ENCODE measurements around the gene EHD2. TPM values are rescaled to one million over a fixed set of nuclear protein-coding genes. Genes with fewer than 3 reads are reported as not detected.
"Not testable (repeated sequence)": the region's sequence is repeated elsewhere in the genome, so short reads cannot be mapped to it uniquely, and the experiment has no call there.

The EHD2 gene
- total RNA-seq, 1 experiment from 2014 or later = 2.9 TPM

DNA sequence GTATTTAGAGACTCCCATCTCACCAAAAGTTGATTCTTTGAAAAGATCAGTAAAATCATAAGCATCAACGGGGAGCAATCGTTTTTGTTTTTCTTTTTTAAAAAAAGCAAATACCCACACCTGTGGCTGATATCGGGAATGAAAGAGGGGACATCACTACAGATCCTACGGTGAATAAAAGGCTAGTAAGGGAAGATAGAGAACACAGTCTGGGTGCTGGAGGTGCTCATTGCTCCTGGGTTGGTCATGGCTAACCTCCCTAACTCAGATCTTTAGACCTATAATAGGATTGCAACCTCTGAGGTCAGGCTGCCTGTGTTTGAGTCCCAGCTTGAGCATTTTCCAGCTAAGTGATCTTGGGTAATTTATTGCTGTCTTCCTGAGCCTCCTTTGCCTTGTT is 1.1 kb downstream of the EHD2 start:
- Histone ChIP-seq H3K9me3 (ENCODE audit: low read depth, low read length, poor library complexity, severe bottlenecking) (peaks cover 3% of the 10 kb centered on the region), H3K36me3 (ENCODE audit: insufficient read depth, low read length, poor library complexity, severe bottlenecking) (no peaks in the 10 kb centered on the region), H3K27me3 (replicated peaks; ENCODE audit: insufficient read depth, low read depth, low read length, poor library complexity) (no peaks in the 10 kb centered on the region), H3K27ac (ENCODE audit: low read depth, low read length, poor library complexity, severe bottlenecking) (no peak overlapping the region), H3K4me3 (ENCODE audit: low read depth, low read length, poor library complexity, severe bottlenecking) (no peak overlapping the region), H3K4me1 (ENCODE audit: insufficient read depth, low read length, poor library complexity, severe bottlenecking) (peaks cover 4% of the 10 kb centered on the region)
- POLR2A ChIA-PET (ENCODE audit: low non-redundant PET) = no interaction called here
- DNase-seq (ENCODE audit: low spot score) = no peak
- BruUV-seq (replicated peaks) = no TSS peak
- CTCF ChIA-PET = no interaction called here
- intact Hi-C loops (cut with micrococcal nuclease; ENCODE audit: unreplicated experiment) = loop anchor here (5.0 kb wide), 1 partner anchor 73 kb away; no protein-coding TSS in a partner anchor
- TF ChIP-seq CTCF (conservative IDR thresholded peaks at IDR 0.05; ENCODE audit: low read depth, low read length) (no peak), EZH2 (IDR thresholded peaks at IDR 0.05; ENCODE audit: borderline replicate concordance, low read depth, low read length, poor library complexity, severe bottlenecking) (no peak)

DNA sequence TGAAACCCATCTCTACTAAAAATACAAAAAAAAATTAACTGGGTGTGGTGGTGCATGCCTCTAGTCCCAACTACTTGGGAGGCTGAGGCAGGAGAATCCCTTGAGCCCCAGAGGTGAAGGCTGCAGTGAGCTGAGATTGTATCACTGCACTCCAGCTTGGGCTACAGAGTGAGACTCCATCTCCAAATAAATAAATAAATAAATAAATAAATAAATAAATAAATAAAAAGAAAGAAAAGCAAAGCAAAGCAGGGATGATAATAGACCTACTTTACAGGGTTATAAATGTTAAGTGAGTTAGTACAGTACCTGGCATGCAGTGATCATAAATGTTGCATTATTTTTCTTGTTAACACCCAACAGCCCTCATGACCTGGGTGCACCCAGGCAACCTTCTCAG is 1.6 kb downstream of the EHD2 start:
- H3K4me3 ChIP-seq (ENCODE audit: low read depth, low read length, poor library complexity, severe bottlenecking); H3K9me3 ChIP-seq (ENCODE audit: low read depth, low read length, poor library complexity, severe bottlenecking); BruUV-seq (replicated peaks); H3K36me3 ChIP-seq (ENCODE audit: insufficient read depth, low read length, poor library complexity, severe bottlenecking); H3K27ac ChIP-seq (ENCODE audit: low read depth, low read length, poor library complexity, severe bottlenecking); DNase-seq (ENCODE audit: low spot score); H3K4me1 ChIP-seq (ENCODE audit: insufficient read depth, low read length, poor library complexity, severe bottlenecking); H3K27me3 ChIP-seq (replicated peaks; ENCODE audit: insufficient read depth, low read depth, low read length, poor library complexity); CTCF ChIA-PET; POLR2A ChIA-PET (ENCODE audit: low non-redundant PET): not testable (repeated sequence)
- intact Hi-C loops (cut with micrococcal nuclease; ENCODE audit: unreplicated experiment) = loop anchor here (5.0 kb wide), 1 partner anchor 72 kb away; no protein-coding TSS in a partner anchor

- TF ChIP-seq EZH2 (IDR thresholded peaks at IDR 0.05; ENCODE audit: borderline replicate concordance, low read depth, low read length, poor library complexity, severe bottlenecking) (no peak), CTCF (conservative IDR thresholded peaks at IDR 0.05; ENCODE audit: low read depth, low read length) (no peak)
- no peak for DNase-seq (ENCODE audit: low spot score)
- H3K36me3 ChIP-seq (ENCODE audit: insufficient read depth, low read length, poor library complexity, severe bottlenecking) = no peaks in the 10 kb centered on the region
- intact Hi-C loops (cut with micrococcal nuclease; ENCODE audit: unreplicated experiment) = no loop called here
- ChIA-PET POLR2A (ENCODE audit: low non-redundant PET) (no interaction called here), CTCF (no interaction called here)
- no peaks in the 10 kb centered on the region for H3K27me3 ChIP-seq (replicated peaks; ENCODE audit: insufficient read depth, low read depth, low read length, poor library complexity)
- no peak overlapping the region for H3K4me3 ChIP-seq (ENCODE audit: low read depth, low read length, poor library complexity, severe bottlenecking)
- H3K27ac ChIP-seq (ENCODE audit: low read depth, low read length, poor library complexity, severe bottlenecking) = no peak overlapping the region
- BruUV-seq (replicated peaks) = no TSS peak
- peaks cover 4% of the 10 kb centered on the region for H3K4me1 ChIP-seq (ENCODE audit: insufficient read depth, low read length, poor library complexity, severe bottlenecking)
- peaks cover 3% of the 10 kb centered on the region for H3K9me3 ChIP-seq (ENCODE audit: low read depth, low read length, poor library complexity, severe bottlenecking)
These were observed 3.2 kb downstream of the EHD2 start for GRCh38 chr19:47716270-47716937.

- H3K9me3 ChIP-seq (ENCODE audit: low read depth, low read length, poor library complexity, severe bottlenecking); intact Hi-C loops (cut with micrococcal nuclease; ENCODE audit: unreplicated experiment); H3K27me3 ChIP-seq (replicated peaks; ENCODE audit: insufficient read depth, low read depth, low read length, poor library complexity); DNase-seq (ENCODE audit: low spot score); H3K36me3 ChIP-seq (ENCODE audit: insufficient read depth, low read length, poor library complexity, severe bottlenecking); H3K4me3 ChIP-seq (ENCODE audit: low read depth, low read length, poor library complexity, severe bottlenecking); BruUV-seq (replicated peaks): not testable (repeated sequence)
- CTCF ChIA-PET = interaction anchor here (1.2 kb wide), 1 partner anchor 11 kb away, joined by 3 read pairs; no protein-coding TSS in a partner anchor
- H3K4me1 ChIP-seq (ENCODE audit: insufficient read depth, low read length, poor library complexity, severe bottlenecking) = peaks cover 12% of the 10 kb centered on the region
- peak overlapping the region; percentile 23 for H3K27ac ChIP-seq (ENCODE audit: low read depth, low read length, poor library complexity, severe bottlenecking)
- POLR2A ChIA-PET (ENCODE audit: low non-redundant PET) = interaction anchor here (0.6 to 0.9 kb wide), 3 partner anchors 24 to 1663 kb away, joined by 4 to 11 read pairs (median 8); no protein-coding TSS in a partner anchor
These were observed 5.3 kb downstream of the EHD2 start for GRCh38 chr19:47718415-47719046.

Data from A673 (cell line).